GM18861 (cell line): ENCODE data around the gene ZNF324.
"Not testable (repeated sequence)": the region's sequence is repeated elsewhere in the genome, so short reads cannot be mapped to it uniquely, and the experiment has no call there.

Source experiments
- ATAC-seq: cut with Tn5 transposase; IDR thresholded peaks from one replicate; pipeline ENCODE4 v1.9.1; 2021; ENCODE audit not compliant: unreplicated experiment

Gene ZNF324

DNA sequence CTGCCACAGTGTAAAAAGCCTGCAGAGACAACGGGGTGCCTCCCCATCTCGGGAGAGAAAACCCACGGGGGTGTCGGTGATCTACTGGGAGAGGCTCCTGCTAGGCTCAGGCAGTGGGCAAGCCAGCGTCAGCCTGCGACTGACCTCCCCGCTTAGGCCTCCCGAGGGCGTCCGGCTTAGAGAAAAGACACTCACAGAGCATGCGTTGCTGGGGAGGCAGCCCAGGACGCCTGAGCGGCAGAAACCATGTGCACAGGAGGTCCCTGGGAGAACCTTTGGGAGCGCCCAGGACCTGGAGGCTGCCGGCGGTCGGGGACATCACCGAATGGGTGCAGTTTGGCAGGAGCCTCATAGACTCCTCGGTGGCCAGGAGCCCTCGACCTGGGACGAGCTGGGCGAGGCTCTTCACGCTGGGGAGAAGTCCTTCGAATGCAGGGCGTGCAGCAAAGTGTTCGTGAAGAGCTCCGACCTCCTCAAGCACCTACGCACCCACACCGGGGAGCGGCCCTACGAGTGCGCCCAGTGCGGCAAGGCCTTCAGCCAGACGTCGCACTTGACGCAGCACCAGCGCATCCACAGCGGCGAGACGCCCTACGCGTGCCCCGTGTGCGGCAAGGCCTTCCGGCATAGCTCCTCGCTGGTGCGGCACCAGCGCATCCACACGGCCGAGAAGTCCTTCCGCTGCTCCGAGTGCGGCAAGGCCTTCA is 4.1 kb downstream of the ZNF324 start:
- ATAC-seq: not testable (repeated sequence)

DNA sequence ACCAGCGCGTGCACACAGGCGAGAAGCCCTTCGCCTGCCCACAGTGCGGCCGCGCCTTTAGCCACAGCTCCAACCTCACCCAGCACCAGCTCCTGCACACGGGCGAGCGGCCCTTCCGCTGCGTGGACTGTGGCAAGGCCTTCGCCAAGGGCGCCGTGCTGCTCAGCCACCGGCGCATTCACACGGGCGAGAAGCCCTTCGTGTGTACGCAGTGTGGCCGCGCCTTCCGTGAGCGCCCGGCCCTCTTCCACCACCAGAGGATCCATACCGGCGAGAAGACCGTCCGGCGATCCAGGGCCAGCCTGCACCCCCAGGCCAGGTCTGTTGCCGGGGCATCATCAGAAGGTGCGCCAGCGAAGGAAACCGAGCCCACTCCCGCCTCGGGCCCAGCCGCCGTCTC is 4.9 kb downstream of the ZNF324 start:
- ATAC-seq: no peak

DNA sequence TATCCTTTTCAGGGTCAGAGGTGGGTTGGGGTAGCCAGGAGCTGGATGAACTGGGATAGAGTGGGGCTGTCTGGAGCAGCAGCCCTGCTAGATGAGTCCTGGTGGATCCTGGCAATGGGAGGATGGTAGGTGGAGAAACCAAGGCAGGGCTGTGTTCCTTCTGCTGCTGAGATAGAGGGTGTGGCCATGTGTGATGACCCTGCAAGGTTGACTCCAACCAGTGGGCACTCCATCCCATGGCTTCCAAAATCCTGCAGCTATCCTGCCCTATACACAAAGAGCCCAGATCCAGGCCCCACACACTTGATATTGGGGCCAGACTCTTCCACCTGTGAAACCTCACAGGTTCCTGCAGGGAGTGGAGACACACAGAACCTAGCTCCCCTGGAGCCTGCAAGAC is 6.9 kb downstream of the ZNF324 start:
- ATAC-seq: no peak

DNA sequence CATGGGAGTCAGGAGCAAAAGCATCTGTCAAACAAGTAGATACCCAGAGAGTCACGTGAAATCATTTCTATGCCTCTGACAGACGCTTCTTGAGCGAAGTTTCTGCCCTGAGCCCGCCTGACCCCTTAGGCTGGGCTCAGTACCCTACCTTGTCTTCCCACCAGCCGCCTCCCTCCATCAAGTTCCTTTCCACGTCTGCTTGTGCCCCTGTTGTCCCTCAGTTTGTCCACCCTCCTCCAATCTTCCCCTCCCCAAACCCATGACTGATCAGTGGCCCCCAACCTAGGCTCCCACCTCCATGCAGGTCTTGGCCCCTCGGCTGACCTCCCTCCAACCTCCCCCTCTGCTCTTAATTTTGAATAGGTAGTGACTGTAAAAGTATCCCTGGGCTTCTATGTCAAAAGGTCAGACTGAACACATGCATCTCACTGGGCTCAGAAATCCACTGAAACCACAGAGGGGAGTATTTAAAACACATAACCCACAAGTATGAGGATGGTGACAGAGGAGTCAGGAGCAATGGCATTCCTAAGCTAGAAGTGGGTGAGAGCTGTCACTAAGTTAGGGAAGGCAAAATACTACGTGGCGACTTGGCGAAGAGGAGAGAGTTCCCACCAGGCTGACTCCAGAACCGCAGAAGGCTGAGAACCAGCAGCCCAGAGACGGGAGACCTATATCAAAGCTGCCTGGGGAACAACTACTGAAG is 7.6 kb downstream of the ZNF324 start:
- no peak for ATAC-seq

DNA sequence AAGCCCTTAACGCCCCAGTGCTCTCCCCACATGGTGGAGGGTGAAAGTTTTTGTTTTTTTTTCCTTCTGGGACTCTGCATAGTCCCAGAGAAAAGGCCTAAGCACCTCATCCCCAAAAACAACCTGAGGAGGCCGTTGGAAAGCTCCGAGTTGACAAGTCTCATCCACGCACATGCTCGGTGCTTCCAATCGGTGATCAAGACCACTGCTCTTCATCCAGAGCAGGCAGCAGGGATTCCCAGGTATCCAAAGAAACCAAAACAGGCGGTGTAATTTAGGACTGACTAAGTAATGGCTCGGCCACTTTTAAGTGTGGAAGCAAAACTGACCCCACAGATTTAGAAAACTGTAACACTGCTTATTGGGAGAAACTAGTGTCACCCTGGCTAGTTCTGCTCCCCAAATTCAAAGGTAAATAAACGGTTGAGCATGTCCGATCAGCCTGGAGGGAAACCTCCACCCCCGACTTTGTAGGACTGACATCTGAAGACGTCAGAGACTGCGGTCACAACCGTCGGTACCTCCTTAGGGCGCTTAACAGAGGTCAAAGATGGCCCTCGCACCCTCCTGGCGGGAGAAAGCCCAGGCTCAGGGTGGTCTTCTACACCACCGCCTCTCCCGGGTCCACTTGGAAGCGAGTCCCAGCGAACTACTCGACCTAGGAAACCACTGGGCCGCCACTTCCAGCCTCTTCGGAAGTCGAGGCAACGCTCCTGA is 8.3 kb downstream of the ZNF324 start:
- ATAC-seq: no peak

DNA sequence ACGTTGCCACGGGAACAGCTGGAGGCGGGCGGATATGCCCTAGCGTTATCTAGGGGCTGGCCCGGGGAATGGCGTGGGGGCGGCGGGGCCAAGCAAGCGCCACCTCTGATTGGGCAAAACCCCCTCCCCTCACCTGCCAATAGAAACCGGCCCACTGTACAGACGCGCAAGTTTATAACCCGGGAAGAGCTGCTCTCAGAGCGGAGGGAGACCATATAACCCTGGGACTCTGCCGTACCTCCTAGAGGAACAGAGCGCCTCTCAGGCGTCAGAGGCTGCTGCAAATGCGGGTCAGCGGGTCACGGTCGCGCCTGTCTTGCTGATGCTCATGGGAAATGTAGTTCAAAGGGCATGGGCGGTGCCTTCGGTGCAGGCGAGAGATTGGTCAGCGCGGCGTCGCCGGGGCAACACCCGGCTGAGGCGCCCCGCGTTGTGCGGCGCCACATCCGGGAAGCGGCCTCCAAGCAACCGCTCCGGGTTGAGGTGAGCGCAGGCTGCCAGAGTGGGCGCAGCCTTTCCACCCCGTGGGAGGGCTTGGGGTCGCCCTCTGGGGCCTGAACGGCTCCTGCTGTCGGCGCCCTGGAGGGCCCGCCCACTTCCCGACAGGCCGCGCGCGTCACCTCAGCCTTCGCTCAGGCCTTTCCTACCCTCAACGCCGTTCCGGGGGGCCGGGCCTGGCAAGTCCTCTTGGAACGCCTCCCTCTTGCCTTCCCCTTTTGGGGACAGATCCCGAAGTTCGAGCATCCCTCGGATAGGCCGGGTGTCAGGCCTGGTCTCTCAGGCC is 9.0 kb downstream of the ZNF324 start, which contains the start of gene ZNF446:
Gene ZNF446 (plus strand): TSS at position 639 of the 784 bp plus-strand sequence. CDS start 867 bp downstream, outside the sequence.
- peak; percentile 74 for ATAC-seq

DNA sequence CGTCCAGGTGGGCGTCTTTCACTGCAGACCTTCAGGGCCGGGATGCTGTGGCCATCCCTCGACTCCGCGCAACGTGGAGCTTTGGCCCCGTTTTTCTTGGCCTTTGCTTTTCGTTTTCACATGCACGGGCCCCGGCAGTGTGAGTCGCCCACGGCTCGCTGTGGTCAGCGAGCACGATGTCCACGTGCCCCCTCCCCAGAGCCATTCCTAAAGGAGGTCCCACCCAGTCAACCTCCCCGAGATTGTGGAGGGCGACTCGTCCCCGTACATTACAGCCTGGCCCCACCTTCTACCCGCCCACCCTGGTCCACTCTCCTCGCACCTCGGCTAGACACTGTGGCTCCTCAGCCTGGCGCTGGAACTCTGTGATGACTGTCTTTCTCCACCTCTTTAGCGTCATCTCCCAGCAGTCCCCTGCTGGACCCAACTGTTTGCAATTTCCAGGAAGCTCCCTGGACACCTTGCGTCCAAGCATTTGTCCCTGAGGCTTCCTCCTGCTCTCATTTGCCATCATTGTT is 9.7 kb downstream of the ZNF324 start:
- no peak for ATAC-seq

DNA sequence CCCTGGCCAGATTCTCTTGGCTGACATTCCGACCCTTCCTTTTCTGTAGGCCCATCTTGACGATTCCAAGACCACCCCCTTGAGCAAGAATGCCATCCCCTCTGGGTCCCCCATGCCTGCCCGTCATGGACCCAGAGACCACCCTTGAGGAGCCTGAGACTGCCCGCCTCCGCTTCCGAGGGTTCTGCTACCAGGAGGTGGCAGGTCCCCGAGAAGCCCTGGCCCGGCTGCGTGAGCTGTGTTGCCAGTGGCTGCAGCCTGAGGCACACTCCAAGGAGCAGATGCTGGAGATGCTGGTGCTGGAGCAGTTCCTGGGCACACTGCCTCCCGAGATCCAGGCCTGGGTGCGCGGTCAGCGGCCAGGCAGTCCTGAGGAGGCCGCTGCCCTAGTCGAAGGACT is 10.2 kb downstream of the ZNF324 start:
- ATAC-seq: no peak

DNA sequence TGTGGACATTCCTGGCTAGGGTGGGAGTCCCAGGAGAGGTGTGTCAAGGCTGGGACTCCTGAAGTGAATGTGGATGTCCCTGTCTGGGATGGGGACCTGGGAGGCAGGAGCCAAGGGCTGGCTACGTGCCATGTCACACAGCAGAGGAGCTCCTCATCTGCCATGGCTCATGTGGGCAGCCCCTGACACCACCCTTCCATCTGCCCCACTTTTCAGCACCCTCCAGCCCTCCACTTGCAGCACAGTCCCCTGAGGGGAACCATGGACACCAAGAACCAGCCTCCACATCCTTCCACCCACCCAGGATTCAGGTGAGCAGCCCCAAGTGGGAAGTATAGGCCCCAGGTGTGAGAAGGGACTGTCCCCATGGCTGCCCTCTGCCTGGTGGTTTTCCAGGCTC is 11.0 kb downstream of the ZNF324 start:
- ATAC-seq: no peak

DNA sequence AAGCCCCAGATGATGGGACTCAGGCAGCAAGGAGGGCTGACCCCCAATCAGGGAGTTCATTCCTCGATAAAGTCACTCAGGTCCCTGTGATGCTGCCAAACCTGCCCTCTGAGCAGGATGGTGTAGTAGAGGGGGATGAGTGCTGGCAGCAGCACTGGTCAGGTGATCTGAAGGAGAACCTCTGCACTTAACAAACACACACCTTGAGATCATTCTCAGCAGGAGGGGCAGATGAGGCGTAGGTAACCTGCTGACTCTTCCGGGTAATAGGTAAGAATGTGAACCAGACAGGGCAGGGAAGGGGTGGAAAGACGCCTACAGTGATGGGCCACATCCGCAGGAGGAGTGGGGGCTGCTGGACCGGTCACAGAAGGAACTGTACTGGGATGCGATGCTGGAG is 12.4 kb downstream of the ZNF324 start:
- no peak for ATAC-seq

DNA sequence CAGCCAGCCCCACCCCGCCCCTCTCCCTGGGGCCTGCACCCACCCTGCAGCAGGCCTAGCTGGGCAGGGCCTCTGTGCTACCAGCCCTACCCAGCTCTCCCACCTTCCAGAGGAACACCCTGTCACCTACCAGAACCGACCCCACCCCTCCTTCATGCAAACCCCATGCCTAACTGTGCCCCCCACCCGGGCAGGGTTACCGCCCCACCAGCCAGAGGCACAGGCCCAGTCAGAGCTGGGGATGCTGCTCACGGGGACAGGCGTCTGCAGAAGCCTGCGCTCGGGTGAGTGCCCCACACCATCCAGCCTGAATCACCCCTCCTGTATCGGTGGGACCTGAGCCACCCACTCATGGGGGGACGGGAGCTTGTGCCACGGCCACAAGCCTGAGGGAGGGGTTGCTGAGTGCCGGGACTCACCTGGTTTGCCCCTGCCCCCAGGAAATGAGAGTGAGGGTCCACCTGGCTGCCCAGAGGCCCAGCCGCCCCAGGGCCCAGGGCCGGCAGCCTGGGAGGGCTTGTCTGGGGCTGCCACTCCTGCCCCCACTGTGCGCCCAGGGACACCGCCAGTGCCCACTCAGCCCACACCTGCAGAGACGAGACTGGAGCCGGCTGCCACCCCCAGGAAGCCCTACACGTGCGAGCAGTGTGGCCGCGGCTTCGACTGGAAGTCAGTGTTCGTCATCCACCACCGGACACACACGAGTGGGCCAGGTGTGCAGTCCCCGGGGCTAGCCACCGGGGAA is 13.0 kb downstream of the ZNF324 start:
- no peak for ATAC-seq

DNA sequence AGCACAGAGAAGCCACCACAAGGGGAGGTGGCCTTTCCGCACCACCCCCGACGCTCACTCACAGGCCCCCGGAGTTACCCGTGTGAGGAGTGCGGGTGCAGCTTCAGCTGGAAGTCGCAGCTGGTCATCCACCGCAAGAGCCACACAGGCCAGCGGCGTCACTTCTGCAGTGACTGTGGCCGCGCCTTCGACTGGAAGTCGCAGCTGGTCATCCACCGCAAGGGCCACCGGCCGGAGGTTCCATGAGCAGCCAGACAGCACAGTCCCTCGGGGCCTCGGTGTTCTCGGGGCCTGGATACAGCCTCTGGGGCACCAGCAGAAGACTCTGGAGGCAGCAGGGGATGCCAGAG is 13.6 kb downstream of the ZNF324 start:
- ATAC-seq: no peak

DNA sequence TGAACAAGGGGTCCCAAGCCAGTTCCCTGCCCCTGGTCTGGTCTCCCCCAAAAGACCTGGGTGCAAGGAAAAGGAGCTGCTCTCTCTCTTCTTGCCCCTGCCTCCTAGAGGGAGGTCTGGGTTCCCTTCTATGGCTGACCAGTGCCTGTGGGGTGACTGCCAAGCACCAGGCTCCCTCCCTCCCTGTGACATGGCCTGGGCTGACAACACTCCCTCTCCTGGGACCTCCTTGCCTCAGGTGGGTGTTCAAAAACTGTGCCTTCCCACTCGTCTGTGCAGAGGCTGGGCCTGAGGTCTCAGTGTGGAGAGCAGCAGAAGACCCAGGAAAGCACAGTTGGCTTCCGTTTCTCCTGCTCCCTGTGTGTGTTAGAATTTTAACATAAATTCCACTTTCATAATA is 14.0 kb downstream of the ZNF324 start:
- no peak for ATAC-seq

DNA sequence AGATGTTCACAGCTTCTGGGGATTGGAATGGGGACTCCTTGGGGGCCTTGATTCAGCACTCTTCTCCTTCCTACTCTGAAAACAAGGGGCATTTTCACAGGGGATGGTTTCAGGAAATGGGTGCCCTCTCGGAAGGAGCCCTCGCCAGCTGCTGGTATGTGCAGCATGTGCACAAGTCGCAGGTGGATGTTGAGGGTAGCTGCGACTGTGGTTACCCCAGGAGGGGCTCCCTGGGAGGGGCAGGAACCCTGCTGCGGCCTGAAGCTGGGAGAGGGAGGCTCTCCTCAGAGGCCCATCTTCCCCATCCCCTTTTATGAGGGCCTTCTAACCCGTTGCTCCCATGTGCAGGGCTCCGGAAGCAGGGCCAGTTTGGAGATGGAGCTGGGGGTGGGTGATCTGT is 15.5 kb downstream of the ZNF324 start:
- ATAC-seq: no peak

DNA sequence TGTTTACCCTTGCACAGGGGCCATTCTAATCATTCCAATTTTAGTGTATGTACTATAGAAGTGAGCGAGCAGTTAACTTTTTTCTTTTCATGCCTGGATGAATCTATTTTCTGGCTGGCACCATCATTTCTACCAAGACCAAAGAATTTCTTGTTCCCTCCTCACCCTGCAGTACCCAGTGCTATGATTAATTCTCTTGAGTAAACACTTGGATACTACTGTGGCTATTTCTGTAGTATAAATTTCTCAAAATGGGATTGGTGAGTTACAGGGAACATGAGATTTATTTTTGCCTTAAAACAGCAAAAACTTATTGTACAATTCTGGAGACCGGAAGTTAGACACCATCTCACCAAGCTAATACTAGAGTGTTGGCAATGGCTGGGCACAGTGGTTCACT is 16.9 kb downstream of the ZNF324 start:
- ATAC-seq: no peak

DNA sequence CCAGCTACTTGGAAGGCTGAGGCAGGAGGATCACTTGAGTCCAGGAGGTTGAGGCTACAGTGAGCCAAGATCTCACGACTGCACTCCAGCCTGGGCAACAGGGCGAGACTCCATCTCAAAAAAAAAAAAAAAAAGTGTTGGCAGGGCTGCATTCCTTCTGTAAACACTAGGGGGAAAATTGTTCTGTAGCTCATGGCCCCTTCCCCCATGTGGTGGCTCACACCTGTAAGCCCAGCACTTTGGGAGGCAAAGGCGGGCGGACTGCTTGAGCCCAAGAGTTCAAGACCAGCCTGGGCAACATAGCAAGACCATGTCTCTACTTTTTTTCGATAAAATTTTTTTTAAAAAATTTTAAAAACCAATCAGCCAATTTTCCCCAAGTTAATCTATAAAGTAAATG is 17.5 kb downstream of the ZNF324 start:
- ATAC-seq: not testable (repeated sequence)

DNA sequence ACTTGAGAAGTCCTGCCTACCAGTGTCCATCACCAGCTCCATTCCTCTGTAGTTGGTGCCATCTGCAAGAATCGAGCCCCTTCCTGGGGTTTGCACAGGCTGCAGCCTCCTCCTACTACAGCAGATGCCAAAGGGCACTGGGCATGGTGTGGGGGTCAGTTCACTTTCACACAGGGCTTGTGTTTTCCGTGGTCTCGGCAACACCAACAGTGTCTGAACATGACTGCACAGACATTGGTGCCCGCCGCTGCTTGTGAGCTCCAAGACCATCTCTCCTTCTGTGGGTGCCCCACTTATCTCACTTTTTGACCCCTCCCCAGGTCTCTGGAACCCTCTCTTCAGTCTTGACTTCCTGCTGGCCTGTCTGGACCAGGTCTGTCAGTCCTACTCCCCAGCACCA is 24.5 kb downstream of the ZNF324 start:
- ATAC-seq: no peak

DNA sequence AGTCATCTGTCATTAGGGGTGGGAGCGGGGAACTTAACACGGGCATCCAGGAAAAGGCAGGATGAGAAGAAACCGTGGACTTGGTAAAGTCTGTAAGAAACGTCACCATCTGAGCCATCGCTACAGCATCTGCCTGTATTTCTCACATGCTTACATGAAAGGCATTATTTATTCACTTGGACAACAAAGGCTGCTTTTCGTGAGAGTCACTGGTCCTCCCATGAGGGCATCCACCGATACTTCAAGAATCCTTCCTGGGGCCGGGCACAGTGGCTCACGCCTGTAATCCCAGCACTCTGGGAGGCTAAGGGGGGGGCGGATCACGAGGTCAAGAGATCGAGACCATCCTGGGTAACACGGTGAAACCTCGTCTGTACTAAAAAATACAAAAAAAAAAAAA is 25.4 kb downstream of the ZNF324 start:
- ATAC-seq: no peak

DNA sequence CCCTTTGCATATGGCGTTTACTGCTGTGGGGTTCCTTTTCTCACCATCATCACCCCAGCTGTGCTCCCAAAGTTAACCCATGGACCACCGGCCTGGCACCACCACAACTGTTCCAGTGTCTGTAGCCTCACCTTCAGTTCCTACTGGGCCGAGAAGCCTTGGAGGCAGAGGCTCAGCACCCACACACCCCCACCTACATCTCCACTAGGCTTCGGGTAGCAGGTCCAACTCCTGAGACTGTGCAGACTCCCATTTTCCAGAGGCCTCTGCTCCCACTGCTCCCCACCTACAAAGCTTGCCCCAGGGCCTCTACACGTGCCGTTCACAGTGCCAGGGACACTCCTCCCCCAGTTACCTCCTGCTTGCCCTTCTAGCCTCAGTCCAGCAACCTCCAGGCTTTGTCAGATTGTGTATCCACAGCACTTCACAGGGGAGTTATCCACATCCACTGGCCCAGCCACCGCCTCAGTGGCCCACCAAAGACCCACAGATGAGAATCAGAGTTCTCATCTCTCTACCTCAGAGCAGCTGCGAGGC is 30.8 kb downstream of the ZNF324 start:
- no peak for ATAC-seq
